DMS 273 (cell line): ENCODE measurements around the gene RMI2.

Experiments
- DNase-seq: peaks from one replicate; lab custom pipeline; 2025; ENCODE audit not compliant: unreplicated experiment; lab: John Stamatoyannopoulos, UW

The RMI2 gene

DNA sequence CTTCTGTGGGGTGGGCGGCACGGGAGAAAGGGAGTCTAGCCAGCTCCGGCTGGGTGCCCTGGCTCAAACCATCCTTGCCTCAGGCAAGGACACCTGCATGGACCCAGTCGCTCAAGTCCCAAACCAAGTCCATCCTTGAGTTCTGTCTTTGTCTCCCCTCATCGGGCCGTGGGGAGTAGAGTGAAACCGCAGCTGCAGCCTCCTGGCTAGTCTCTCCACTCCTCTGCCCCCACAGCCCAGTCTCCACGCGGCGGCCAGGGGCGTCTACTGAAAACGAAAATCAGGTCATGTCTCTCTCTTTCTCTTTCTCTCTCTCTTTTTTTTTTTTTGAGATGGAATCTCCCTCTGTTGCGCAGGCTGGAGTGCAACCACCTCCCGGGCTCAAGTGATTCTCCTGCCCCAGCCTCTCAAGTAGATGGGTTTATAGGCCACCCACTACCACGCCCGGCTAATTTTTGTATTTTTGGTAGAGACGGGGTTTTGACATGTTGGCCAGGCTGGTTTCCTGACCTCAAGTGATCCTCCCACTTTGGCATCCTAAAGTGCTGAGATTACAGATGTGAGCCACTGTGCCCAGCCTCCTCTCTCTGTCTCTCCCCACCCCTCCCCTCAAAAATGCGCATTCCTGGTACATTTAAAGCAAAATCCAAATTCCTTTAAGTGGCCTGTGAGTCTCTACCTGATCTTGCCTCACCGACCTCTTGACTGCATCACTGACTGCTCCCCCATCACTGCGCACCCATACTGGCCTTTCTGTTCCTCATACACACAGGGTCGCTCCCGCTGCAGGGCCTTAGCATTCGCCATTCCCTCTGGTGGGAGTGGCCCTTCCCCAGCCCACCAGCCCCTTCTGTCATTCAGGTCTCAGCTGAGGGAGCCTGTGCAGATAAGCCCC lies 17.7 kb upstream of the RMI2 start:
- no peak for DNase-seq

- DNase-seq = peak; percentile 26
Measured at GRCh38 chr16:11328172-11329070, 16.8 kb upstream of the RMI2 start.

GRCh38 chr16:11329071-11329491 lies 16.2 kb upstream of the RMI2 start:
- no peak for DNase-seq

DNA sequence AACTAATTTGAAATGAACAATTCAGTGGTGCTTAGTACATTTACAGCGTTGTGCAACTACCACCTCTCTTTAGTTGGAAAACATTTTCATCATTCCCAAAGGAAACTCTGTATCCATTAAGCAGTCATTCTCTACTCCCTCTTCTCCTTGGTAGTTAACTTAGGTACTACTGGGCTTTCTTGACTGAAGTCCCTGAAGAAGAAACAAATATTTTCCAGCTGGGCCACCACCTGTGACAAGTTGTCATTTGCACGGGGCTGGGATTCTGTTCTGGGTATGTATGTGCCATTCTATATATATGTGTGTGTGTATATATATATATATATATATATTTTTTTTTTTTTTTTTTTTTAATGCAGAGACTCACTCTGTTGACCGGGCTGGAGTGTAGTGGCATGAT lies 15.4 kb upstream of the RMI2 start:
- no peak for DNase-seq

DNA sequence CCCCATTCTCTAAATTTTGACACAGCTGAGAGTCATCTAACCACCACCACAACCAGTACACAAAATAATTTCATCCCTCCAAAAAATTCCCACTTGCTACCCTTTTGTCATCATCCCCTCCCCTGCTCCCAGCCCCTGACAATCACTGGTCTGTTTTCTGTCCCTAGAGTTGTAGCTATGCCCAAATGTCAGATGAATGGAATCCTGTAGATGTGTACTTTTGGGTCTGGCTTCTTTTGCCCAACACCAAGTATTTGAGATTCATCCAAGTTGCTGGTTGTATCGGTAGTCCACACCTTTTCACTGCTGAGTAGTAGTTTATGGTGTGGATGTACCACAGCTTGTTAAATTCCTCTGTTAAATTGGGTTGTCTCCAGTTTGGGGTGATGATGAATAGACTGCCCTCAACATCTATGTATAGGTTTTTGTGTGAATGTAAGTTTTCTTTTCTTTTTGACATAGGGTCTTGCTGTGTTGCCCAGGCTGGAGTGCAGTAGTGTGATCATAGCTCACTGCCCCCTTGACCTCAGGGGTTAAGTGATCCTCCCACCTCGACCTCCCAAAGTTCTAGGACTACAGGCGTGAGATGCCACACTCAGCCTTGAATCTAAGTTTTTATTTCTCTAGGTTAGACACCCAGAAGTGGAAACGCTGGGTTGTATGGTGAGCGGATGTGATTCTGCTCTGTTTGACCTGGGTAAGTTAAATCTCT lies 14.6 kb upstream of the RMI2 start:
- DNase-seq = no peak

DNA sequence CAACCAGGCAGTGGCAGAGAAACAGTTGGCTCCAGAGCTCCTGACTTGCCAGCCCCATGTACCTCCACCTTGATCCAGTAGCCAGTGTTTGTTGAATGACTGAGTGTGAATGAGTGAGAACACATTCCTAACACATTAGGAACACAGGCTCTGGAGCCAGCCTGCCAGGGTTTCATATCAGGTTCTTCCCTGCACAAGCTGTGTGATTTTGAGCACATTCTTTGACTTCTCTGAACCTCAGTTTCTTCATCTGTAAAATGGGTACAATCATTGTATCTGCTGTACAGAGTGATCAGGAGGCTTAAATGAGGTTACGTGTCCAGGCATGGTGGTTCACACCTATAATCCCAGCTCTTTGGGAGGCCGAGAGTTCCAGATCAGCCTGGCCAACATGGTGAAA lies 13.3 kb upstream of the RMI2 start:
- DNase-seq = no peak

DNA sequence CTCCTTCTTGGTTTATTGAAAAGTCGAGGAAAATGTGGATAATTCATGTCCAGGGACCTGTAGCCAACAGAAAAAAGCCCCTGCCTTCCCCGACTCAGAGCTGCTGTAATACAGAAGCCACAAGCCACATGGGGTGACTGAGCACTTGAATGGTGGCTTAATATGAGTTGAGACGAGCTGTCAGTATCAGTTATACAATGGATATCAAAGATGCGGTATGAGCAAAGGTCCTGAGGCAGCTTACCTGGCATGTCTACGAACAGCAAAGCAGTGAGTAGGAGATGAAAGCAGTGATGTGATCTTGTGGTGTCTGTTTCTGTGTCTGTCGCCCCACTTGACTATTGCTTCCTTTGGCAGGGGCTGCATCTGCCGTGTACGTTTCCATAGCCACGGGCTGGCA lies 12.2 kb upstream of the RMI2 start:
- peak; percentile 27 for DNase-seq

GRCh38 chr16:11333702-11334101 lies 11.6 kb upstream of the RMI2 start:
- no peak for DNase-seq

GRCh38 chr16:11334831-11335404 lies 10.3 kb upstream of the RMI2 start:
- no peak for DNase-seq

DNA sequence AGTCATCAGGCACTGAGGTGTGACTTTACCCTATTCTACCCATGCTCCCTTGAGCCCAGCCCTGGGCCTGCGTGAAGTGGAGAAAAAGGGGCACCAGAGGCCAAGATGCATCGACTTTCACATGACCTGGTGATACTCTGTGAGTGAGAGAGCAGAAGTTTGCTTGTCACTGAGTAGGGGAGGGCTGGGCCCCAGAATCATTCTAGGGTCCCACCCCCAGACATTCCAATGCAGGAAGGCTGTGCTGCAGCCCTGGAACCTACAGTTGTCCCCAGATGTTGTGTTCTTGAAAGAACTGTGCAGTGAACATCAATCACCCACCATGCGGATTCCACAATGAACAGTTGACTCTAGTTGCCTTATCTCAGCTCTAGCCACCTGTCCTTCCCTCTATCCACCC lies 6.2 kb upstream of the RMI2 start:
- no peak for DNase-seq

DNA sequence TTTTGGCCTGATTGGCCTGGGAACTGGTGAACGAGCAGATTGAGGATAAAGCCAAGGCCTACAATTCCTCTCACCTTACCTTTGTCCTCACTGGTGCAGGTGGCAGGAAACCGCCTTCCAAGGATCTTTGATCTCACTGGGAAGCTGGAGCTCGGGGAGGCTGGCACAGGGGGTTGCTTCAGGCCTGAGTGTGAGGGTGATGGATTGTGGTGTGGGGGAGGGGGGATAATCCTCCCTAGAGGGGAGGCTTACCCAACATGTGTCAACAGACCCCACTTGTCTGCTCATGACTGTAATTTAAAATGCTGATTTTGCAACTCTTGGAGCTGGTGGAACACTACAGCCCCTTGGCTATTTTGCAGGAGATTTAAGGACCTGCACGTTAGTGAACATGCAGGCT lies 4.5 kb upstream of the RMI2 start:
- no peak for DNase-seq

DNA sequence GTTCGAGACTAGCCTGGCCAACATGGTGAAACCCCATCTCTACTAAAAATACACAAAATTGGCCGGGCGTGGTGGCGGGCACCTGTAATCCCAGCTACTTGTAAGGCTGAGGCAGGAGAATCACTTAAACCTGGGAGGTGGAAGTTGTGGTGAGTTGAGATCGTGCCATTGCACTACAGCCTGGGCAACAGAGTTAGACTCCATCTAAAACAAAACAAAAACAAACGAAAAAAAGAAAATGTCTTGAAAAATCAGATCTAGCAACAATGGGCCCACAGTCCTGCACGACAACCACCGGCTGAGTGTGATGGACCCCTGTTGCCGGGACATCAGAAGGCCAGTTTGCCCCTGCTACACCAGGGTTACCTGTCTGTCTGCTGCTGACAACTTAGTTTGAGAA lies 3.9 kb upstream of the RMI2 start:
- DNase-seq = no peak

GRCh38 chr16:11342021-11342855 lies 3.0 kb upstream of the RMI2 start:
- no peak for DNase-seq

DNA sequence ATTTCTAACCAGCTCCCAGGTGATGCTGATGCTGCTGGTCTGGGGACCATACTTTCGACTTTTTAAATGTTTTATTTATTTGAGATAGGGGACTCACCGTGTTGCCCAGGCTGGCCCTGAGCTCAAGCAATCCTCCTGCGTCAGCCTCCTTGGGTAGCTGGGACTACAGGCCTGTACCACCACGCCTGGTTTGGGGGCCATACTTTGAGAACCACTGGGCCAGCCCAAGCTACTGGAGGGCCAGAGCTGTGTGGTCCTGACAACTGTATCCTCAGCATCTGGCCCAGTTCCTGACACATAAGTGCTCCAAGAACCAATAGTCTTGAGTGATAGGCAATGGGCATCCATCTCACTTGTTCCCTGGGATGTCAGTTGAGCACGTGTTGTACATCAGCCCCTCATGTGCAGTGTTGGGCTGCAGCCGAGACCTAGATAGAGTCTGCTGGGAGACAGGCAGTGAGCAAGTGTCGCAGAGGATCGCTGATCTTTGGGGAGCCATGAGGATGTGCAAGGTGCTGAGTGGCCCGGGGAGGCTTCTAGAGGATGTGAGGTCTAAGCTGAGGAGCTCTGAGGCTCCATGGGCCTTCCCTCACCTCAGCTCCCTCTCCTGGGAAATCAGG lies 1.6 kb downstream of the RMI2 start:
- DNase-seq = no peak

DNA sequence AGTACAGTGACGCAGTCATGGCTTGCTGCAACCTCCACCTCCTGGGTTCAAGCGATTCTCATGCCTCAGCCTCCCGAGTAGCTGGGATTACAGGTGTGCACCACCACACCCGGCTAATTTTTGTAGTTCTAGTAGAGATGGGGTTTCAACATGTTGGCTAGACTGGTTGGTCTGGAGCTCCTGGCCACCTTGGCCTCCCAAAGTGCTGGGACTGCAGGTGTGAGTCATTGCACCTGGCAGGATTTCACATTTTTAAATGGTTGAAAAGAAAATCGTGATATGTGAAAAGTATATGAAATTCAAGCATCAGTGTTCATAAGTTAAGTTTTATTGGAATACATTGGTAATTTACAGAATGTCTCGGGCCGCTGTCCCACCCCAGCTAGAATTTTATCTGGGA lies 2.6 kb downstream of the RMI2 start:
- no peak for DNase-seq

GRCh38 chr16:11348737-11349598 lies 3.7 kb downstream of the RMI2 start:
- no peak for DNase-seq

GRCh38 chr16:11349599-11350276 lies 4.5 kb downstream of the RMI2 start:
- no peak for DNase-seq

DNA sequence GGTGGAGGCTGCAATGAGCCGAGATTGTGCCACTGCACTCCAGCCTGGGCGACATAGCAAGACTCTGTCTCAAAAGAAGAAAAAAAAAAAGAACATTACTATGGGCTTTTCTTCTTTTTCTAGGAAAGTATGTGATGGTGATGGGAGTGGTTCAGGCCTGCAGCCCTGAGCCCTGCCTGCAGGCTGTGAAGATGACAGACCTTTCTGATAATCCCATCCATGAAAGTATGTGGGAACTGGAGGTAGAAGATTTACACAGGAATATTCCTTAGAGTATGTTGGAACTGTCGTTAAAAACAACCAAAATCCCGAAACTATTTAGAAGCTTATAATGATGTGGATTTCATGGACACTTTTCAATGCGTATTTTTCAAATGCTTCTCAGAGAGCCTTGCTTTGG lies 5.3 kb downstream of the RMI2 start:
- DNase-seq = no peak
